Measurements from ENCODE around the gene GRID1. TPM values are rescaled to one million over a fixed set of nuclear protein-coding genes. Genes with fewer than 3 reads are reported as not detected.

Gene GRID1
- polyA plus RNA-seq, 3 donors = 1.6 to 2.2 (median 1.7) TPM

GRCh38 chr10:86354761-86355540 is 11.6 kb downstream of the GRID1 start:
- DNase-seq = no peak

GRCh38 chr10:86353506-86354485 is 12.8 kb downstream of the GRID1 start:
- no peak for DNase-seq

DNA sequence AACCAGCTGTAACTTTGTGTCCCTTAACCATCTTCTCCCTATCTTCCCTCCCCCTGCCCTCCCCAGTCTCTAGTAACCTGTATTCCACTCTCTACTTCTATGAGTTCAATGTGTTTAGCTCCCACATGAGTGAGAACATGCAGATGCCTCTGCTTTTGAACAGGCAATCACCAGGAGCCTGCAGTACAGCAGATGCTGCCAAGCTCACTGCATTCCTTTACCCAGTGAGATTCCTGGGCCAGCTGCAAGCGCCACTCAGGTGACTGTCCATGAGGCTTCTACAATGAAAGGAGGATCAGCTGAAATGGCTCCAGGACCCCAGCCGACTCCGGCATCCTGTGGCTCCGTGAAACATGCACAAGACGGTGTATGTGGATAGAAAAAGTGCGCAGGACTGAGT is 15.7 kb downstream of the GRID1 start:
- no peak for DNase-seq

DNA sequence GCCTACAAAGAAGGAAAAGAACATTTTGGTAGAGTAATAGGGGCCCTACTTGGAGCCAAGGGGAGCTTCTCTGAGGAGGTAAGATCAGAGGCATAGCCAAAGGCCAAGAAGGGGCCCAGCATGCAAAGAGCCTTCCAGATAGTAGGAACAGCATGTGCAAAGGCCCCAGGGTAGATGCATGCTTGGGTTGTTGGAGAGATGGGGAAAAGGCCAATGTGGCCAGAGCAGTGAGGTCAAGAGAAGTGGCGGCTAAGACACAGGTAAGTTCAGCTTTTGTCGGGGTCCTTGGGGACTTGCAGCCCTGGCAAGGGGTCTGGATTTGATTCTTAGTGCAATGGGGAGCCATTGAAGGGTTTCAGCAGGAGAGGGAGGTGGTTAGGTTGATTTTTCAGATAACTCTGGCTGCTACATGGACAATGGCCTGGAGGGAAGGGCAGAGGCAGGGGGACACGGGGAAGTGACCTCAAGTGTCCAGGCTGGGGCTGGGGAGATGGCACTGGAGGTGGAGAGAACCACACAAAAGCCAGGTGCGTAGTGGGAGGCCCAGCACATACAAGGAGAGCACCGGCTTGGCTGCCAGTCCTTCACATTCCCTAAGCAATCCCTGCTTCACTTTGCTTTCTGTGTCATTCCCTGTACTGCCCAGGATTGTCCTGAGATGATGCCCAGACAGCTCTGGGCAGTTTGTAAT is 16.5 kb downstream of the GRID1 start:
- DNase-seq = no peak

- no peak for DNase-seq
Observed at GRCh38 chr10:86349474-86349873, 17.1 kb downstream of the GRID1 start.

- DNase-seq = no peak
Observed at GRCh38 chr10:86348321-86349210, 18.0 kb downstream of the GRID1 start.

GRCh38 chr10:86347856-86348255 is 18.7 kb downstream of the GRID1 start:
- DNase-seq = no peak

GRCh38 chr10:86346799-86347665 is 19.6 kb downstream of the GRID1 start:
- no peak for DNase-seq

DNA sequence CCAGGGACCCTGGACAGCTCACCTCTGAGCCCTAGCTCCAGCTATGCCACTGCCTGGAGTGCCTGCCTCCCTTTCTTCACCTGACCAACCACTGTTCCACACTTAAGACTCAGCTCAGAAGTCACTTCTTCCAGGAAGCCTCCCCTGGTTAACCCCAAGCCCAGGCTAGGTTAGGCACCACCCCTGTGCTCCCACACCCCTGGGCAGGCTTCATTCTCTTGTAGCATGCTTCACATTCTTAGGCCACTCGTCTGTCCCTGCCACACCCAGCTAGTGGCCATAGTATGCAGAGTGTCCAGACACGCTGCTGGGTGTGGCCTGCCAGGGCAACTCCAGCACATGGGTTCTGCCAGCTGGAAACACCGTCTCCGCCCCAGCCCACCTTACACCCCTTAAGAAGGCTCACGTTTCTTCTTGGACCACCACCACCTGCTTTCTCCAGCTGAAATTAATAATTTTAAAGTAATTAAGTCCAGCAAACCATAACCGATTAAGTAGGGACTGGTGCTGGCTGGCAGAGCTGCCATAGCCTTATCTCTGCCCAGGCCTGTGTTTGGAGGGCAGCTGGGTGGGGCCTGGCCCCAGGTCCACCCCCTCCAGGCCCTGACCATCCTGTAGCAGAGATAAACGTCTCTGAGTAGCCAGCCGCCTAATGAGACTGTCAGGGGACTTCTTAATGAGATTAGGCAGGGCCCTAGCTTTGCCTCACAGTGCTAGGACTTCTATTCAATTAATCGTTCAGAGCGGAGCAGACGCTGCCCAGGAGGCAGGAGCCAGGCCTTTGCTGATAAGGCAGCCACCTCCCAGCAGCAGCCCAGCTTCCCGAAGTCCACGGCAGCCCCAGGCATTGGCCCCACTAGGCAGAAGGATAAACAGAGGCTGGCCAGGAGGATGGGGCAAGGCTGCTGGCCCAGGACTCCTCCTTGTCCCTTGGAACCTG is 20.5 kb downstream of the GRID1 start:
- no peak for DNase-seq

- no peak for DNase-seq
Observed at GRCh38 chr10:86345296-86345858, 21.2 kb downstream of the GRID1 start.

DNA sequence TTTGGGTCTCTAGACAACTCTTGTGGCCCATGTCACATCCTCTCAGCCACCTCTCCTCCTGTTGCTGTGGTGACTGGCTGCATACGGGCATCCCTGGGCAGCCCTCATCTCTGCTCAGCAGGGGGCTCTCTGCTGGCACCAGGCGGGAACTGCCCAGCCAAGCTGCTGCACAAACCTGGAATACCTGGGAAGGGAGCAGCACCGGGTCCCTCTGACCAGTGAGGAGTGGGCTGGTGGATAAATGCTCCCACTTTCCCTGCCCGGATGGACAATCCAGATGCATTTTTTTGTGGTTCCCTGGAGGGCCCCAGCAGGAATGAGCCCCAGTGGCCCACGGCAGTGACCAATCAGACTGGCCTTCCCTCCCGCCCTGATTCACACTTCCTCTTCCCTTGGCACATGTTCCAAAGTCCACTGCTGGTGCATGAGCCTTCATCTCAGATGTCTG is 21.9 kb downstream of the GRID1 start:
- no peak for DNase-seq

DNA sequence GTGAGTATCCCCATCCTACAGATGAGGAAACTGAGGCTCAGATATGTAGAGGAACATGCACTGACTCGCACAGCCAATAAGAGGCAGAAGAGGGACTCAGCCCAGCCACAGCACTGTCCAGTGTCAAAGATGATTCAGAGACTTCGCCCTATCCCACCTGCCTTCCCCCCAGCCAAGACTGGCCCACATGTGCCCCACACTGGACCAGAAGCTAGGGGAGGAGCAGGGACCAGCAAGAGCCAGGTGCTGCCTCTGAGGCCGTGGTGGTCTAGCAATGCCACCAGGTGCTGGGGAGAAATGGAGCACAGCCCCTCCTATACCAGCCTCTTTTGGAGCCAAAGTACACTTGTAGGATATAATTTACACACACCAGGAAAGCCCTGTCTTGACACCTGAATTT is 22.3 kb downstream of the GRID1 start:
- DNase-seq = no peak

- DNase-seq = no peak
Observed at GRCh38 chr10:86343761-86344160, 22.8 kb downstream of the GRID1 start.

DNA sequence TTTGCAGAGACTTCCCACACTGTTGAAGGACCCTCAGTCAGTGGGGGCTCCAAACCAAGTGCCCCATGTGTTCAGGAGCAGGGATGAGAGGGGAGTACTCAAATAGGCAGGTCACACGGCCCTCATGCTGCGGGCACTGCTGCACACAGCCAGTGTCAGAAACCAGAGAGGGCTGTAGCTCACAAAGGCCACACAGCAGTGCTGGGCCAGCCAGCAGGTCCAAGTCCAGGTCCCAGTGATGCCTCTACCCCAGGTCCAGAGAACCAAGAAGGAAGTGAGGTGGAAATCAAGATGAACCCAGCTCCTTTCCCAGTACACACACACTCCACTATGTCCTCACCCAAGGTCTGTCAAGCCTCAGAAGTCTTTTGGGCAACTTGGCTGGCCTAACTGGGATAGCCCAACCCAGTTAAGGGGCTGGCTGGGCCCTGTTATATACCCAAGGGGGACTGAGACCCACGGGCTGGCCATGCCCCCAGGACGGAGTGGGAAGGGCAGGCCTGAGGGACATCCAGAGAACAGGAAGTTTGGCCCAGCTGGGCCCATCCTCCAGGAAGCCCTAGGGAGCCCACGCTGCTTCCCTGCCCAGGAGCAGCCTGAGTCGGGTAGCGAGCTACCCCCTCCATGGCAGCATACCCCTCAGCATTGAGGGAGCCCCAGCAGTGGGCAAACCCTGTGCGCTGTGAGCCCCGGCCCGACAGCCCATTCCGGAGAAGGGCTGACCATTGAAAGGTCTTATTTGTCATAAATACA is 24.3 kb downstream of the GRID1 start:
- no peak for DNase-seq

DNA sequence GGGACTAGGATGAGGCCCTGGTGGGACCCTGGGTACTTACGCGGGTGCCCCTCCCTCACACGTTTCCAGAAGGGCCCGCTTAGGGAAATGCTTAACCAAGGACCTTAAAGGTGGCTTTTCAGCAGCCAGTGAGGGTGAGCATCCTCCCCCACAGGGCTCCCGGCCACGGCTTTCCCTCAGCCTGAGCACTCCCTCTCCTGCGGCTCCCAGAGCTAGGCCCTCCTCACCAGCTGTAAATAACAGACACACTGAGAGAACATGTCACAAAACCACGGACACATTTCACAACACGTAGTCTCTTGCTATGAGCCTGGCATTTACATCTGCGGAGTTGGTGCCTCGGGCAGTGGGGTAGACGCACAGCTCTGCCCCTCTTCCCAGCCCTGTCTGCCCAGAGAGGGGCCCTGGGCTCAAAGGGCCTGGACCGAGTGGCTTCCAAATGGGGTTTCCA is 25.2 kb downstream of the GRID1 start:
- no peak for DNase-seq

GRCh38 chr10:86340991-86341260 is 25.7 kb downstream of the GRID1 start:
- no peak for DNase-seq

DNA sequence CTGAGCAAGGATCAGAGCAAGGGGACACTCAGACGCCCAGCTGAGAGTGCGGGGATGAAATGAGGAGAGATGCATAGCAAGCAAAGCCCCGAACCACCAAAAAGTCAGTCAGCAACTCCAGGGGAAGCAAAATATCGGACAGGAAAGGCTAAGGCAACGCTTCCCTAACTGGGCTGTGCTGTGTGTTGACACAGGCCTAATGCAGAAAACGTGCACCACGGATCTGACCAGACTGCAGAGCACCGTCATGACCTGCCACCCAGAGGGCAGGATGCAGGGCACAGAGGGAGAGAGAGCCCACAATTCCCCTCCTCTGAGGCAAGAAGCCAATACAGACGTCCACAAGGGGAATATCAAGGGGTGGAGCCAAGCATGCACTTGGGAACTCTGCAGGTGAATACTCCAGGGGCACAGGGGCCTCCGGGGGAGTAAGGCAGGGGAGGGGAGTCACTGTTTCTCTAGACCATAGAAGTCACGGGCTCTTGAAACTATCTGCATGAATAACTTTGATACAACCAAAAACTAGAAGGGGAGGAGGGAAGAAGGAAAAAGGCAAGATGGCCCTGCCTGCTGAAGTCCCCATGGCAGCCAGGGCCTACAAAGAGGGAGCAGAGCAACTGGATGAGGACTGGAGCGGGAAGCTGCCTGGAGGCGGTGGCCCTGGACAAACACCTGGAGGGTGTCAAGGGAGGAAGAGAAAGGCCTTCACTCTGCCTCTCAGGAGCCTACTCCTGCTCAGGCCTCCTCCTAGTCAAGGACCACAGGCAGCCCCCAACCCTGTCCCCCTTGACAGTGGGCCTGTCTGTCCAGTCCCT is 26.2 kb downstream of the GRID1 start:
- no peak for DNase-seq

Data from renal pelvis (tissue), 4 donors.